GM19468 (cell line): Measurements from ENCODE around the gene HNRNPUL1.

Experiments used
- ATAC-seq: cut with Tn5 transposase; IDR thresholded peaks from one replicate; pipeline ENCODE4 v1.9.1; 2021; ENCODE audit warnings: mild to moderate bottlenecking, moderate library complexity, moderate number of reproducible peaks; ENCODE audit not compliant: unreplicated experiment; ENCODE audit errors: extremely low read depth

The HNRNPUL1 gene

GRCh38 chr19:41350735-41351338 lies 86.7 kb downstream of the HNRNPUL1 start:
- no peak for ATAC-seq

- ATAC-seq, result peak; percentile 16
Observed at GRCh38 chr19:41351339-41352245, 87.4 kb downstream of the HNRNPUL1 start.

GRCh38 chr19:41352279-41352608 lies 88.1 kb downstream of the HNRNPUL1 start:
- ATAC-seq, result no peak

GRCh38 chr19:41352609-41353465 lies 88.7 kb downstream of the HNRNPUL1 start:
- no peak for ATAC-seq

GRCh38 chr19:41353466-41354342 lies 89.5 kb downstream of the HNRNPUL1 start, which contains the start of gene TGFB1:
Gene TGFB1, minus strand, starts transcription at chr19:41353922. Its CDS starts 878 bp downstream, at chr19:41353044.
- peak; percentile 42 for ATAC-seq

- ATAC-seq, result no peak
Observed at GRCh38 chr19:41354343-41354953, 90.3 kb downstream of the HNRNPUL1 start.

GRCh38 chr19:41355035-41355434 lies 90.9 kb downstream of the HNRNPUL1 start:
- ATAC-seq, result no peak

GRCh38 chr19:41355802-41356201 lies 91.6 kb downstream of the HNRNPUL1 start:
- no peak for ATAC-seq

- ATAC-seq, result no peak
Observed at GRCh38 chr19:41356984-41357739, 93.0 kb downstream of the HNRNPUL1 start.
